GM18861 (cell line): Measurements from ENCODE around the gene POLD2.
A peak's percentile ranks its signal among the peaks of the same experiment; 100 is the strongest.
"Not testable (repeated sequence)": the region's sequence is repeated elsewhere in the genome, so short reads cannot be mapped to it uniquely, and the experiment has no call there.

Experiments
- ATAC-seq: cut with Tn5 transposase; IDR thresholded peaks from one replicate; pipeline ENCODE4 v1.9.1; 2021; ENCODE audit not compliant: unreplicated experiment

The POLD2 gene

DNA sequence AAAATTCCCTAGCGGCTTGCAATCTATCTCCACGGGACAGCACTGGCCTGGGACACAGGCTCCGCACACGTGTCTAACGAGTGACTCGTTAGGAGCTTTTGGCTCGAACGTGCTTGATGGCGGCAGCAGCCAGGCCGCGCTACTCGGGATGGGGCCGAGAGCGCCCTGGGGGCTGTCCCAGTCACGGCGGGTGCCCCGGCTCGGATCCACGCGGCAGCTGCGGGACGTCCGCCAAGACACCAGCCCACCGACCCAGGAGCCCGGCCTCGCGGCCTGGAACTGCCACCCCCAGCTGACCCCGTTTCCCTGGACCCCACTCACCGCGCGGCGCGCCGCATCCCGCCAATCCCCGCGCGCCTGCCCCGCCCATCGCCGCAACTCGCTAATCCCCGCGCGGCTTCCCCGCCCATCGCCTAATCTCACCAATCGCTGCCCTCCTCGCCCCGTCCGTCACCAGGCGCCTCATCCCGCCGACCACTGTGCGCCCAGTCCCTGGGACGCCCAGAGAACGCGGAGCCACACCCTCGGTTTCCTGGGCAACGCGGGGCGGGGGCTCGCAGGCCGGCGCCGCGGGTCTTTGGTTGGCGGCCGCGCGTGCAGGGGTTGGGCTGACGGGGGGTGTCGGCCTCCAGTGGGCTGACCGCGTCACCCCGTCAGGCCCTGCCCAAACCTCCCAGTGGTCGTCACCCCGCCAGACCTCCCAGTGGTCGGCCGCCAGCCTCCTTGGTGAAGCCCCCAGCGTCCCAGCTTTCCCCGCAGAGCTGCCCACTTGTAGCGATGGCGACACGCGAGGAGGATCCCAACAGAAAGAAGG is at the start of gene POLD2:
Gene POLD2, minus strand, starts transcription at position 359 of the 814 bp plus-strand sequence. CDS start 1,495 bp downstream, outside the sequence.
- ATAC-seq = peak; percentile 96

DNA sequence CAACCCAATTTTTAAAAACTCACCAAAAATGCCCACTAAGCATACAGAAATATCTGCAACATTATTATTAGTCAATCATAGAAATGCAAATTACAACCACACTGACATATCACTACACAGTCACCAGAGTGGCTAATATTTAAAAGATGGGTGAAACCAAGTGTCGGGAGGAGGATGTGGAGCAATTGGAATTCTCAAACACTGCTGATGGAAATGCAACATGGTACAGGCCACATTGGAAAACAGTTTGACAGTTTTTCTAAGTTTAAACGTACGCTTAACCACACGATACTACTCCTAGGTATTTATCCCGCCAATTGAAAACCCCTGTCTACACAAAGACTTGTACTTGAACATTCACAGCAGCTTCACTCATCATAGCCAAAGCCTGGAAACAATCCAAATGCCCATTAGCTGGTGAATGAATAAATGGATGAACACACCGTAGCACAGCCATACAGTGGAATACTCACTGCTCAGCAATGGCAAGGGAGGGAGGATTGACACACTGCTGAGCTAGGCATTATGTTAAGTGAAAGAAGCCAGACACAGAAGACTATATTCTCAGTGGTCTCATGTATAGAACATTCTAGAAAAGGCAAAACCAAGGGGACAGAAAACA is 49.6 kb upstream of the POLD2 start:
- ATAC-seq = no peak

DNA sequence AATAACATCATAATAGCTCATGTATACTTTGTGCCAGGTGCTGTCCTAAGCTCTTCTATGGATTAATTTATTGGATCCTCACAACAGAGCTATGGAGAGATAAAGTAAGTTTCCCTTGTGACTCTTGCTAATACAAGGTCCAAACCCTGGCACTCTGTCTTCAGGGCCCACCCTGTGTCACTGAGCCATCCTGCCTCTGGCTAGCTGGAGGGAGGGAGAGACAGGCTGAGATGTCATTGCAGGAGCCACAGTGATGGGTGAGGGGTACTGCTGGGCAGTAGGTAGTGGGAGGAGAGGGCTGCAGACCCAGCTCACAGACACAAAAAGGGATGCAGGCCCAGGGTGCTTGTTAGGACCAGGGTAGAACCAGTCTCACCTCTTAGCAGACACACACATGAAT is 49.0 kb upstream of the POLD2 start:
- ATAC-seq = no peak

DNA sequence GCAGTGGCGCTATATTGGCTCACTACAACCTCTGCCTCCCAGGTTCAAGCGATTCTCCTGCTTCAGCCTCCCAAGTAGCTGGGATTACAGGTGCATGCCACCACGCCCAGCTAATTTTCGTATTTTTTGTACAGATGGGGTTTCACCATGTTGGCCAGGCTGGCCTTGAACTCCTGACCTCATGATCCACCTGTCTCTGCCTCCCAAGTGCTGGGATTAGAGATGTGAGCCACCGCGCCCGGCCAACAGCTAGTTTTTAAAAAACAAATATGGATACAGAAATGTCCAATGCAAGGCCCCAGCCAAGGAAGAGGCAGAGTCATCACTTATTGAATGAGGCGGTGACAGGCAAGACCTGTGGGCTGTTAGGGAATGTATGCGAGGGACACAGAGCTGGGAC is 48.6 kb upstream of the POLD2 start:
- ATAC-seq = not testable (repeated sequence)

DNA sequence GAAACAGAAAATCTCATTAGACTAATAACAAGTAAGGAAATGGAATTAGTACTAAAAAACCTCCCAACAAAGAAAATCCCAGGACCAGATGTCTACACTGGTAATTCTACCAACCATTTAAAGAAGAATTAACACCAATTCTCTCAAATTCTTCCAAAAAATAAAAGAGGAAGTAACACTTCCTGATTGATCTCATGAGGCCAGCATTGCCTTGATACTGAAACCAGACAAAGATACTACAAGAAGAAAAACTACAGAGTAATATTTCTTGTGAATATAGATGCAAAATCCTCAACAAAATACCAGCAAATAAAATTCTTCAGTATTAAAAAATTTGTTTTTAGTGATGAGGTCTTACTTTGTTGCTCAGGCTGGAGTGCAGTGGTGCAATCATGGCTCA is 44.6 kb upstream of the POLD2 start:
- ATAC-seq = no peak

DNA sequence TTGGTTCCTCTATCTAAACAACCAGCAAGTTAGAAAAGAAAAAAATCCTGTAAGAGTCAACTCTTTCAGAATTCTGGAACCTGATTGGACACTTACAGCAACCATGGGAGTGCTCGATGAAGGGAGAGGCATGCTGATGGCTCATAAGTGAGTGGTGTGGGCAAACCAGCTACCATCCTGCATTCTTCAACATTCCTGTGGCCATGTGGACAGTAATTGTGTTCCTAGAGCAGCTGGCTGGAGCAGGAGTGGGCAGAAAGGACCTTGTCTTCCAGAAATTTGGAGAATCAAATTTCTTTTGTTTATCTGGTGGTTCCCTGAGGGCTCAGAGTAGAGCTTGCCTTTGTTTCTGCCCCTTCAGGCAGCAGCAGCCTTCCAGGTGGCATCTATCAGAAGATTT is 40.2 kb upstream of the POLD2 start:
- no peak for ATAC-seq

DNA sequence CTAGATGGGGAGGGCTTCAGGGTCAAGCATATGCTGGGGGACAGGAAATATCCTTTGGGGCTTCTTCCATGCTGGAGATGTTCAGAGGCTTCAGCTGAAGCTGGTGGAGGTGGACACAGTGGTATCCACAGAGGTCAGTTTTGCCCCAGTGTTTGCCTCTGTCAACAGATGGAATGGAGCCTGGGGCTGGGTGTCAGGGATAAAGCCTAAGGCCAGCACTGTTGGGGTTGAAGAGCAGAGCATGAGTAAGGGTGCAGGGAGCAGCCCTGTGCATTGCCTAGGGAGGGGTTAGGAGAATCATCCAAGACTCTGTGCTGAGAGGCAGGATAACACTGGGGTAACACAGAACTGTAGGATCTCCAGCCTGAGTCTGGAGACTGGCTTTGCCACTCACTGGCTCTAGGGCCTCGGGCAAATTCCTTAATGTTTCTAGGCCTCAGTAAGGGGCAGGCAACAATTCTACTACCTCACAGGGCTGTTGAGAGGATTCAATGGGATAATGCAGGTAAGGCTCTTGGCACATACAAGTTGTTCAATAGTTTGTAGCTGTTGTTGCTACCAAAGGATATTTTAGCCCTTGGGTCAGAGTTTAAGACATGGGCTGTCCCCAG is 39.5 kb upstream of the POLD2 start:
- ATAC-seq = no peak

DNA sequence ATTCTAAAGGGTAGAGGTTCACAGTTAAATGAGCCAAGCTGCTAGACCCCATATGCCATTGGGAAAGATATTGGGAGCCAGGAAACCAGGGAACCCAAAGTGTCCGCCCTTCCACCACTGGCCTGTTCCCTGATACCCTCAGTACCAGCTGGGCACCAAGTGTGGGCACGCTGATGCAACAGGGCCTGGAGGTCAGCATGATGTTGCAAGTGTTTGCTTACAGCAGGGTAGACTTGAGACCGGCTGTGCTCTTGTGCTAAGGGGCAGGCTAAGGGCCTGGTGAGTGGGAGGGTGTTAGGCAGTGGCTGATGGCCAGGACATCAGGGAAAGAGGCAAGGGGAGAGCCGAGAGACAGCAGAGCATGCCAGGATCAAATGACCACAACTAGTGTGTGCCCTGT is 38.8 kb upstream of the POLD2 start:
- ATAC-seq = no peak

DNA sequence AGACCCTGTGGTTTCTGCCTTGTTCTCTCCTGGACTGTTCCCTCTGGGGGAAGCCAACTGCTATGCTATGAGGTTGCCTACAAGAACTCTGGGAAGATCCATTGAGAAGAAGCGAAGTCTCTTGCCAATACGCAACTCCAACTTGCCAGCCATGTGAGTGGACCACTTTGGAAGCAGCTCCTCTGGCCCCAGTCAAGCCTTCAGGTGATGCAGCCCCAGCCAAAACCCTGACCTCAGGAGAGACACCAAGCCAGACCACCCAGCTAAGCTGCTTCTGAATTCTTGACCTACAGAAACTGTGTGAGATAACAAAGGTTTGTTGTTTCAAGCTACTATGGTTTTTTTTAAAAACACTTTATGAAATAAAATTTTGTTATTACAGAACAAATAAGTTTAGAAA is 38.0 kb upstream of the POLD2 start:
- ATAC-seq = no peak

DNA sequence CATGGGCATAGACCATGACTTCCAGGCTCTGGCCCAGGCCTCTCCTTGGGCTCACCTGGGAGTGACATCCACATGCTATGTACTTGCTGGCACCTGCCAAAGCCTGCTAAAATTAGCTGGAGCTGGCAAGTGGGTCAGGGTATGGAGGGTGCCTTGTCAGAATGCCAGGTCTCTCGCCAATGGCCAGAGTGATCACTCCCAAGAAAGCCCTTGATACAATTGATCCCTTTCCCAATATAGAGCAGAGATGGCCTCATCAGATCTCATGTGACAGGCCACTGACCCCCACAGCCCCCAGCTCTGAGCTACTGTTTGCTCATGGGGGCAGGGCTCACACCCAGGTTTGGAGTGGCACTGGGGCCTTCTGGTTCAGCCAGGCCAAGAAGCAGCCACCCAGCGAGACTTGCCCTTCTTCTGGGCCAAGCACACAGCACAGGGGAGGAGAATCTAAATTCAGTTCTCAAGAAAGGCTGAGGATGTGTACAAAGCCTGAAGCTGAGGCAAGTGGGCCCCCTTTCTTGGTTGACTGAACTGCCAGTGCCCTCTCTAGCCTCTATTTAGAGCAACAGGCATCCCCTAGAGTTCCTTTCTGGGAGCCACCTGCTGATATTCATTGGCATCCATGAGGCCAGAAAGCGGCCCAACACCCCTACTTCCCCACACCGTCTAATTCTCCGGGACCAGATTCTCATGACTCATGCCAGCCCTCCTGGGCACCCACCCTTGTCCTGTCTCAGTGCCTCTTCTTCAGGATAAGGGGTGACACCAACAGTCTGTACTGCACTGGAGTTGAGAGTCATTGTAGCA is 36.7 kb upstream of the POLD2 start:
- ATAC-seq = no peak

DNA sequence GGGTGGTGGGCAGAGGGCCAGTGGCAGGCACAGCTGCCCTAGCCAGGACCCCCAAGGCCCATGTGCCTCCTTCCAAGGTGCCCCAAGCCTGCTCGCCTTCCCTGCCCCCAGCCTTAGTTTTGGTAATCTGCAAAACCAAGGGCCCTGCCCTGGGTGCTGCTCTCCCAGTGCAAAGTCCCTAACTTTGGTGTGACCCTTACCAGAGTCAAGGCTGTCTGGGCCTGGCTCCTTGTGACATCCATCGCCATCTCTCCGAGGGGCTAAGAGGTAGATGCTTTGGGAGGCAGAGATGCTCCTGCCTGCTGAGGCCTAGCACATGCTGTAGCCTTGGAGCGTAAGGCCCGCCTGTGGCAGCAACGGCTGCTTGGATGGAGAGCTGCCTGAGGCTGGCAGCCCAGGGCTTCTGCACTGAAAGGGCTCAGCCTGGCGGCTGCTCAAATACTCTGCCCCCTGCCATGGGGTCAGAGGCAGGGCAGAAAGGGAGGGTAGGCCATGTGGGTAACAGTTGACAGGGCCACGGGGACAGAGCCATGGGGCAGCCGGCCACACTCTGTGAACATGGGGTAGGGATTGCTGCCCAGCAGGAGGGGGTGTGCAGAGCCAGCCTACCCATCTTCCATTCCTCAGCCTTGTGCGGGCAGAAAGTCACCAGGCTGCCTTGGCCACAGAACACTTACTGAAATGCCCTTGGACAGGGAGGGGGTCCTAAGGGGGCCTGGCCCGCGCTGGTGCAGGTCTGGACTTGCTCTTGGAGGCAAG is 35.7 kb upstream of the POLD2 start:
- no peak for ATAC-seq

DNA sequence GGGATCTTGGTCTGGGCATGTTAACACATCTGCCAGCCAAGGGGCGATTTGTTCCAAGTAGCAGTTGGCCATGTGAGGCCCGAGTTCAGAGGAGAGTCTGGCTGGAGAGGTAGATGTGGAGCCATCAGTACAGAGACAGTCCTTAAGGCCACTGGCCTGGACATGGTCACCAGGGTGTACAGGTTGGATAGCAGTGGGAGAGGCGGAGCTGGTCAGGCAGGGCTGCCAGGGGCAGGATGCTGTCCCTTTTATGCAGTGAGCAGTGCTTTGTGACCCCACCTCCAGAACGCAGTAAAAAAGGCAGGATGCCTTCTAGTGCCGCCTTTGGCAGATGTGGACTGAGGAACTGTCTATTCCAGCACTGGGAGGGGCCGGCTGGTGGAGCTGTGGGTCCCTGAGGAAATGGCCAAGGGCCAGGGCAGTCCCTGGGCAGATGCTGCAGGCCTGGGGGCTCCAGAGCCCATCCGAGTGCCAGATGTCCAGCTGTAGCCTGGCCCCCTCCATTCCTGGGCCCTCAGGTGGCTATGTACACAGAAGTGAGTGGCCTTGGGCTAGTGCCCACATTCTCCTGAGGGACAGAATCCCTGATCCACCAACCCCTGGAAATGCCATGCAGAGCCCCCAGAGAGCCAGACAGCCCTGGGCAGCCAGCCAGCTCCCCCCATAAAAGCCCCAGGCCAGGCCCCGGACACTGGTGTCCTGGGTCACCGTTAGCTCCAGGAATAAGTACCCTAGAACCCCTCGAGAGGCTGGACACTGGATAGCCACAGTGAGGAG is 34.9 kb upstream of the POLD2 start:
- no peak for ATAC-seq

DNA sequence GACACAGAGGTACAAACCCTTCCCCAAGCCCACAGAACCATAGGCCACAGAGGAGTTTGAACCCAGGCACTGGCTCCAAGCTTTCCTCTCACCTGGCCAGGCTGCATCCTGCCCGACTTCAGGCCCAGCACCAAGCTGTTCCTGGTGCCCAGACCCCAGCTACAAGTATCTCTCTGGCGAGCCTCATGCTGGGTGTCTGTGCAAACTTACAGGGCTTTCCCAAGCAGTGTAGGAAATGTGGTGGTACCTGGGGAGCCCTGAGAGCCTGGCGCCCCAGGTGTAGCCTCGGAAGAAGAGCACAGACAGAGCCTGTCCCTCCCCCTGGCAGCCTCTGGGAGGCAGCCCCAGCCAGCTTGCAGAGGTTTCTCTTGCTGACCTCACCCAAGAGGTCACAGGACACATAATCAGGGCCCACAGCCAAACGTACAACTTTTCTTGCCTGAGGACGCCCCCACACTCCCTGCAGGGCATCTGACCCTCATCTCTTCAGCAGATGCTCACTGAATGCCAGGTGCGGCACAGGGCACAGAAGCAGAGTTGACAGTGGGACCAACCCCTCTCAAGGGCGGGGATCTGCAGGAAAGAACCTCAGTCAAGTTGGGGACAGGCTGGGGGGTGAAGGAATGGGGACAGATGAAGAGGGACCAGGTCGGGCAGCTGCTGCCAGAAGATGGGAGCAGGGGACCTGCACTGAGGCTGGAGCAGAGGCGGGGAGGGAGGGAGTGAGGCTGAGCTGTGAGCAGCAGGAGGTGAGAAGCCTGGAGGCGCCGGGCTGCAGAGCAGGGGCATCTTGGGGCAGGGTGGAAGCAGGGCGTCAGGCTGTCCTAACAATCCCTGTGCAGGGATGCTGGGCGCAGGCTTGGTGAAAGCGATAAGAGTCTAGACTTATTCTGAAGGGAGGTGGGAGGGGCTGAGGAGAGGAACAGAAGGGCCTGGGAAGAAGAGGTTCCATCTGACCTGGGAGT is 34.0 kb upstream of the POLD2 start:
- no peak for ATAC-seq

DNA sequence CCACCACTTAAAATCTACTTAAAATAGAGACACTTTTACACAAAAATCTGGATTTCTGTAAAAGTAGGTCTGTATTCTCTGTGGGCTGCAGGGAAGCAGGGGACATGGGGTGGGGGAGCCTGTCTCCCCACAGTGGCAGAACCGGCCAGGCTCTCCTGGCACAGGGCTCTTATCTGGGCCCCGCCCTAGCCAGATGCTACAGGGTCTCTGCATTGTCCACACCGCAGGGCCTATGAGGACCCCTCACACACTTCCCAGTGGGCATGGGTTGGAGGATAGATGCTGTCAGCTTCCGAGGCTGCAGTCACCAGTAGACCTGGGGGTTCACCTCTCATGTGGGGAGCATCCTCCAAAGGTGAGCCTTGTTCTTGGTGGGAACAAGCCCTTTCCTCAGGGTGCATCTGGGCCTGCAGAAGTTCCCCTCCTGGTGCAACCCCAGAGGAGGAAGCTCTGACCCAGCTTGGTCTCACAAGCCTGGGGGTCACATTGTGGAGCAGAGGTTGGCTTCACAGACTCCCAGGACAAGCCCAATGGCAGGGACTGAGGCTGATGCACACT is 33.2 kb upstream of the POLD2 start:
- no peak for ATAC-seq

DNA sequence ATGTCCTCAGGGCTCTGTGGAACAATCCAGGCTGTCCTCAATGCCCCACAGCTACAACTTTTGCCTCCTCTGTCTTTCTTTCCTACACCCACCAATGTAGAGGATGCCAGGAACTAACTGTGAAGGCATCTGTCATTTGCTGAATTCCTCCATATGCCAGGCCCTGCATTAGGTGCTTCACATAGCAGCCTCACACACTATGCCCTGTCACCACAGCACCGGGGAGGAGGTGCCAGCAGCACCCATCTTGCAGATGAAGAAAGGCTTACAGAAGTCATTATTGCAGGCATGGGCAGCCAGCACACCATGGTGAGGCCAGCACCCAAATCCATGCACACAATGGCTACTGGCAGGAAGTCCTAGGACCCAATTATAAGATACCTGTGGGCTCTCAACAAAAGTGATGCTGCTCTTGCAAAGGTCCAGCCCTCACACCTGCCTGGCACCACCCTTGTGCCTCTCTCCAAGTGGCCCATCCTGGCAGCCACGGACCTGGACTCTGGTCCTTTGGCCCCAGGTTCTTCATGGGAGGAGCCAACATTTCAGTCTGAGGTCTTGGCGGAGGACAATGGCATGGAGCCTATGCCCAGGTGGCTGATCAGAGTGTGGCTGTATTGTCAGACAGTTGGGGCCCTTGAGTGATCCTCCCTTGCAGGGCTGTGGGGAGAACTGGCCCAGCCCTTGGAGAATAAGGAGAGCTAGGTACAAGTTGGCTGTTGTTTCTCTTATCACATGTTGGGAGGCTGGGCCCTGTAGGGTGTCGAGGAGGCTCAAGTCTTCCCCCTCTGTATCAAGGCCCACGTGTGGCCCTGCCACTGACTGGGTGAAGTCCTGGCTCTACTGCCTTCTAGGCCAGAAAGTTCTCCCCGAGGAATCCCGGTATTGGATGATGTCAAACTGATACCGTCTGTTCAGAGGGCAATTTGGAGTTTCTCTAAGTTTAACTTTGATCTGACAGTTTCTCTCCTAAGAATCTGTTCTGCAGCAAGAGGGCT is 32.1 kb upstream of the POLD2 start:
- ATAC-seq = no peak

DNA sequence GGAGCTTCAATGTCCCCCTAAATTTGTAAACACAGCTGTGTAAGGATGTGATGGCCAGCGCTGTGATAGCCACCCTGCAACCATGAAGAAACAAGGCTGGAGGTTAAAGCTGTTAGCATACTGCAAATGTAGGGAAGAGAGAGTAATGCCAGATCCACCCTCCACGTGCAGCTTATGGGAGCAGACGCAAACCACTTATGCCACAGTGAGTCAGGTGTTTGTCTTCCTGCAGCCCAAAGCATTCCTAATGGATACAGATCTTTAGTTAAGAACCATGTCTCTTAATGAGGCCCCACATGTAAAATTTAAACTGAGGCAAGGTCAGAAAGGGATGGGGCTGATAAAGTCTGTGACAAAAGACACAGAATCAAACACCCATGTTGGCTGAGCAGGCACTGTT is 31.4 kb upstream of the POLD2 start:
- ATAC-seq = no peak

DNA sequence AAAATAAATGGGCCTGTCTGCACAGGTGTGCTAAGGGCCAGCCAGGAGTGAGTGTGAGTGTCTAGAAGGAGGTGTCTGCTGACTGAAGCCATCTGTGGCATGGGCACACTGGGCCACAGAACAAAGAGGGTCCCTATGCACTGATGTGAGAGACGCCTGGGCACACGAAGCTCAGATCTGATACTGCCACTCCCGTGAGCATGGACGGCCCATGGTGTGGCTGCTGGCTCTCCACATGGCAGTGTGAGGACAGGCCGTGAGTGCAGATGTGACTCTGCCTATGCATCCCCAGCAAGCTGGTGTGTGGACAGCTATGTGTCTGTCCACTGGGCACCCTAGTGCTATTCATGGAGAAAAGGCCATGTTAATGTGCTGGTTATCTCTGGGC is 30.6 kb upstream of the POLD2 start:
- no peak for ATAC-seq
